H1 (cell line): ENCODE data around the gene LPAR3. TPM values are rescaled to one million over a fixed set of nuclear protein-coding genes. Genes with fewer than 3 reads are reported as not detected.

Experiments used
- CTCF ChIA-PET: fragments of 300-600 bp; sonication (Branson Sonifier 250); formaldehyde crosslinking; loops from one replicate; lab custom pipeline; 2021; ENCODE audit not compliant: partially characterized antibody; lab: Charles Lee
- POLR2A ChIA-PET: fragments of 300-600 bp; sonication (Branson Sonifier 250); formaldehyde crosslinking; loops from one replicate; lab custom pipeline; 2021; ENCODE audit warnings: inconsistent platforms; ENCODE audit not compliant: partially characterized antibody; lab: Charles Lee
- DNase-seq, 2 experiments: peaks; one replicate each; pipeline versions ENCODE4 v3.0.0 to v3.0.0-alpha.2; 2010 to 2022; ENCODE audit warnings: low spot score in 2 of 2, low read depth in 1 of 2, mixed read lengths in 1 of 2
- FAIRE-seq: peaks from 2 replicates; lab custom pipeline; 2011; peaks lifted over from hg19 to GRCh38; lab: Jason Lieb, UNC
- H2AFZ ChIP-seq: 2 replicates; pipeline ENCODE4 v1.8.1; 2012; ENCODE audit warnings: low read length, inconsistent platforms
- H2AK5ac ChIP-seq: 2 replicates; pipeline ENCODE4 v1.6.1; 2013; ENCODE audit warnings: low read depth, low read length
- H2BK120ac ChIP-seq: replicated peaks from 2 replicates; pipeline ENCODE3; 2013; ENCODE audit warnings: low read depth, low read length, inconsistent platforms
- H2BK12ac ChIP-seq: 2 replicates; pipeline ENCODE4 v1.6.1; 2013; ENCODE audit warnings: low read depth, low read length
- H2BK15ac ChIP-seq: 2 replicates; pipeline ENCODE4 v1.6.1; 2013; ENCODE audit warnings: low read length
- H2BK20ac ChIP-seq: 2 replicates; pipeline ENCODE4 v1.6.1; 2013; ENCODE audit warnings: low read length
- H2BK5ac ChIP-seq: 2 replicates; pipeline ENCODE4 v1.6.1; 2013; ENCODE audit warnings: low read depth, low read length
- H3K14ac ChIP-seq: 2 replicates; pipeline ENCODE4 v1.6.1; 2013; ENCODE audit warnings: inconsistent platforms; ENCODE audit not compliant: insufficient read length
- H3K18ac ChIP-seq: 2 replicates; pipeline ENCODE4 v1.6.1; 2013; ENCODE audit warnings: low read length; ENCODE audit errors: extremely low read depth
- H3K23ac ChIP-seq: 2 replicates; pipeline ENCODE4 v1.6.1; 2013; ENCODE audit warnings: inconsistent platforms; ENCODE audit not compliant: insufficient read length
- H3K23me2 ChIP-seq: 2 replicates; pipeline ENCODE4 v1.6.1; 2013; ENCODE audit warnings: low read depth, low read length
- H3K27ac ChIP-seq: 2 replicates; pipeline ENCODE4 v1.6.1; 2011; ENCODE audit warnings: low read depth, low read length, inconsistent platforms
- H3K27me3 ChIP-seq, 4 experiments: replicated peaks in 1 of 4; 1 replicate in 1 of 4; 2 replicates in 3 of 4; pipeline versions ENCODE4 v1.6.1 to v1.8.1; 2011 to 2013; ENCODE audit warnings: low read length in 3 of 4, mild to moderate bottlenecking in 3 of 4, inconsistent platforms in 2 of 4, mixed read lengths in 2 of 4, moderate library complexity in 1 of 4; ENCODE audit not compliant: control insufficient read depth in 3 of 4, insufficient read depth in 3 of 4; ENCODE audit errors: extremely low read depth in 1 of 4
- H3K36me3 ChIP-seq, 4 experiments: 2 replicates each; pipeline versions ENCODE4 v1.6.1 to v1.8.1; 2011 to 2013; ENCODE audit warnings: mild to moderate bottlenecking in 4 of 4, low read length in 3 of 4, moderate library complexity in 2 of 4, control low read depth in 1 of 4, inconsistent platforms in 1 of 4; ENCODE audit not compliant: insufficient read depth in 4 of 4, control insufficient read depth in 2 of 4
- H3K4ac ChIP-seq: replicated peaks from 2 replicates; pipeline ENCODE3; 2013; ENCODE audit warnings: low read length, low read depth, mixed read lengths, inconsistent platforms; ENCODE audit not compliant: insufficient read length
- H3K4me1 ChIP-seq, 4 experiments: replicated peaks in 1 of 4; 1 replicate in 1 of 4; 2 replicates in 3 of 4; pipeline versions ENCODE4 v1.6.1 to v1.8.1; 2011 to 2013; ENCODE audit warnings: low read length in 3 of 4, inconsistent platforms in 2 of 4, mixed read lengths in 1 of 4; ENCODE audit not compliant: insufficient read depth in 4 of 4, control insufficient read depth in 3 of 4
- H3K4me2 ChIP-seq, 2 experiments: 2 replicates each; pipeline versions ENCODE4 v1.6.1 to v1.8.1; 2011 to 2013; ENCODE audit warnings: low read depth in 2 of 2, low read length in 2 of 2, control low read depth in 1 of 2, inconsistent platforms in 1 of 2, mild to moderate bottlenecking in 1 of 2; ENCODE audit not compliant: insufficient read depth in 1 of 2
- H3K4me3 ChIP-seq, 4 experiments: fragments of 200-600, 300-600 bp in 1 of 4; sonication (generic), shearing (Covaris generic), sonication (Bioruptor Twin) in 1 of 4; 2 replicates each; pipeline versions ENCODE4 v1.5.1 to v1.8.1; 2011 to 2016; ENCODE audit warnings: low read length in 4 of 4, low read depth in 3 of 4, control low read depth in 2 of 4, inconsistent platforms in 2 of 4, mild to moderate bottlenecking in 2 of 4, mixed read lengths in 1 of 4, moderate library complexity in 1 of 4; ENCODE audit not compliant: insufficient read depth in 2 of 4; ENCODE audit errors: extremely low read depth in 1 of 4
- H3K56ac ChIP-seq: replicated peaks from 2 replicates; pipeline ENCODE3; 2013; ENCODE audit warnings: low read depth, mild to moderate bottlenecking, mixed read lengths, low read length, inconsistent platforms; ENCODE audit not compliant: insufficient read length
- H3K79me1 ChIP-seq: 2 replicates; pipeline ENCODE4 v1.6.1; 2013; ENCODE audit warnings: low read depth, low read length, control low read depth
- H3K79me2 ChIP-seq, 2 experiments: 2 replicates each; pipeline versions ENCODE4 v1.6.1 to v1.8.1; 2012 to 2013; ENCODE audit warnings: low read length in 2 of 2, mild to moderate bottlenecking in 2 of 2, inconsistent platforms in 1 of 2; ENCODE audit not compliant: insufficient read depth in 2 of 2, control insufficient read depth in 1 of 2
- H3K9ac ChIP-seq, 4 experiments: replicated peaks in 1 of 4; 1 replicate in 1 of 4; 2 replicates in 3 of 4; pipeline versions ENCODE4 v1.6.1 to v1.8.1; 2011 to 2013; ENCODE audit warnings: low read depth in 3 of 4, low read length in 3 of 4, control low read depth in 2 of 4, mild to moderate bottlenecking in 2 of 4, moderate library complexity in 2 of 4, inconsistent platforms in 1 of 4; ENCODE audit errors: extremely low read depth in 1 of 4
- H3K9me3 ChIP-seq, 2 experiments: 2 replicates each; pipeline versions ENCODE4 v1.6.1 to v1.8.1; 2012 to 2013; ENCODE audit warnings: mild to moderate bottlenecking in 2 of 2, moderate library complexity in 2 of 2, control low read depth in 1 of 2, inconsistent platforms in 1 of 2, low read depth in 1 of 2, low read length in 1 of 2, mixed read lengths in 1 of 2; ENCODE audit not compliant: insufficient read depth in 2 of 2
- H4K20me1 ChIP-seq, 2 experiments: replicated peaks in 1 of 2; 2 replicates each; pipeline versions ENCODE3 to v1.8.1; 2011 to 2013; ENCODE audit warnings: inconsistent platforms in 2 of 2, low read length in 2 of 2, mild to moderate bottlenecking in 1 of 2; ENCODE audit not compliant: insufficient read depth in 2 of 2, control insufficient read depth in 1 of 2
- H4K5ac ChIP-seq: 2 replicates; pipeline ENCODE4 v1.6.1; 2013; ENCODE audit warnings: low read length, low read depth, mixed read lengths, inconsistent platforms; ENCODE audit not compliant: insufficient read length
- H4K8ac ChIP-seq: 2 replicates; pipeline ENCODE4 v1.8.0; 2013; ENCODE audit warnings: mild to moderate bottlenecking, moderate library complexity, low read length, inconsistent platforms; ENCODE audit not compliant: insufficient read depth; ENCODE audit errors: extremely low read depth
- H4K91ac ChIP-seq: replicated peaks from 2 replicates; pipeline ENCODE3; 2013; ENCODE audit warnings: low read length, mixed read lengths, inconsistent platforms; ENCODE audit not compliant: insufficient read length
- JUN ChIP-seq: IDR thresholded peaks from 2 replicates; pipeline ENCODE4 v1.6.1; 2011; ENCODE audit warnings: low read depth, mild to moderate bottlenecking, improper control_type of control experiment, low read length
- JUND ChIP-seq: IDR thresholded peaks from 2 replicates; pipeline ENCODE4 v1.6.1; 2011; ENCODE audit warnings: mild to moderate bottlenecking, improper control_type of control experiment, low read length
- POLR2AphosphoS5 ChIP-seq: IDR thresholded peaks from 2 replicates; pipeline ENCODE4 v1.6.1; 2011; ENCODE audit warnings: low read depth, low read length
- SAP30 ChIP-seq: fragments of 300-600 bp; sonication (generic); IDR thresholded peaks from 2 replicates; pipeline ENCODE4 v1.7.1; 2012; ENCODE audit warnings: low read length, moderate library complexity, mild to moderate bottlenecking, inconsistent platforms; ENCODE audit not compliant: insufficient read depth, insufficient replicate concordance
- SIX5 ChIP-seq: IDR thresholded peaks from 2 replicates; pipeline ENCODE4 v1.6.1; 2011; ENCODE audit warnings: mild to moderate bottlenecking, low read depth, low read length
- TAF1 ChIP-seq: IDR thresholded peaks from 2 replicates; pipeline ENCODE4 v1.6.1; 2011; ENCODE audit warnings: mild to moderate bottlenecking, low read depth, low read length
- TEAD4 ChIP-seq: IDR thresholded peaks from 2 replicates; pipeline ENCODE4 v1.6.1; 2012; ENCODE audit warnings: low read depth, low read length, inconsistent platforms, mixed read lengths
- ZNF274 ChIP-seq: IDR thresholded peaks from 2 replicates; pipeline ENCODE4 v1.7.0; 2012; ENCODE audit warnings: low read length, borderline replicate concordance; ENCODE audit errors: extremely low read depth
- WGBS, 2 experiments: shearing (Covaris generic) in 1 of 2; methylation state at CpG; one replicate each; pipeline versions ENCODE4 v1.1.6 to v1.1.7; 2013 to 2015; ENCODE audit warnings: low lambda C conversion rate in 2 of 2, mixed read lengths in 2 of 2, inconsistent platforms in 1 of 2, low coverage in 1 of 2, missing lambda C conversion rate in 1 of 2; ENCODE audit not compliant: insufficient replicate concordance in 2 of 2, insufficient coverage in 1 of 2, insufficient read length in 1 of 2; ENCODE audit errors: extremely low coverage in 1 of 2, missing lambda C conversion rate in 1 of 2; 5-methylcytosine and 5-hydroxymethylcytosine counted together
- polyA plus RNA-seq, 7 experiments: library from polyadenylated mRNA; depleted of rRNA in 3 of 7; stranded (reverse) in 5 of 7; unstranded in 2 of 7; fragments of >200 nt in 5 of 7; fragments of 200-250 nt in 2 of 7; gene quantifications; 1 replicate in 5 of 7; 2 replicates in 1 of 7; 4 replicates in 1 of 7; pipeline versions ENCODE4 v1.2.1 to v1.2.3, GENCODE V29; 2011 to 2013; ENCODE audit warnings: missing spikeins in 2 of 7, mixed read lengths in 2 of 7
- total RNA-seq: library from RNA; stranded (reverse); fragmentation: NEBNext Ultra II Directional; extraction: Animal tissue kit (Norgen Biotek cat#: 25700); gene quantifications from 2 replicates; pipeline ENCODE4 v1.2.1, GENCODE V29; 2021

LPAR3 gene
- total and polyA plus RNA-seq, 2 of the 8 experiments (the other 6 are each of a cell fraction or from before 2014, with no cell fraction given) = 17.1 to 25.4 TPM

DNA sequence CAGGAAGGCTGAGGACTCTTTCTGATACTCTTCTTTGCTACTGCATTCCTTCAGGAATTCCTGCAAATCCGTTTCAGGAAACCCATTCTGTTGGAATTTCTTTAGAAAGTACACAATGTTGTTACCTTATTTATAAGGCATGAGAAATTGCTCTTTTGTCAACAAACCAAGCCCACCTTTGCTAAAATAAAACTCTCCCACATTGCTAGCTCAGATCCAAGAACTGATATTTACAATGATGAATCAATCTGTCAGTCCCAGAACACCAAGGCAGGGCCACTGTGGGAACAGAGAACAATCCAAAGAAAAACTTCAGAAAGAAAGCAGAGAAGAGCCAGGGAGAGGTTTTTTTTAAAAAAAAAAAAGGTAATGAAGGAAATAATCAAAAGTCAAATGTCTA lies 36.6 kb upstream of the LPAR3 start:
- Histone ChIP-seq H3K9me3 (no peaks in the 10 kb centered on the region), H3K36me3 (no peaks in the 10 kb centered on the region; a peak in 1 of 8 replicates), H4K91ac (no peak overlapping the region), H3K79me1 (no peaks in the 10 kb centered on the region), H2AFZ (no peak overlapping the region), H2AK5ac (no peak overlapping the region), H4K5ac (no peak overlapping the region), H3K27me3 (no peaks in the 10 kb centered on the region), H3K79me2 (no peaks in the 10 kb centered on the region), H3K4me2 (no peak overlapping the region), H2BK15ac (no peak overlapping the region), H4K20me1 (no peaks in the 10 kb centered on the region), H3K56ac (no peak overlapping the region), H3K14ac (no peak overlapping the region), H2BK20ac (no peak overlapping the region), H3K4me3 (no peak overlapping the region), H3K23ac (no peak overlapping the region), H3K4ac (no peak overlapping the region), H3K27ac (no peak overlapping the region), H3K4me1 (peaks cover 0 to 3% (median 0%) of the 10 kb centered on the region in 4 experiments; a peak in 1 of 7 replicates), H3K23me2 (no peaks in the 10 kb centered on the region), H2BK120ac (no peak overlapping the region), H2BK12ac (no peak overlapping the region), H3K9ac (no peak overlapping the region), H4K8ac (no peak overlapping the region), H2BK5ac (no peak overlapping the region), H3K18ac (no peak overlapping the region)
- WGBS, 2 experiments = 41% methylated on average over 1 of the region's 1 CpG; no CpG with 5 or more reads in 1 of the 2 experiments
- ChIA-PET POLR2A (no interaction called here), CTCF (interaction anchor here (1.1 to 5.3 kb wide), 4 partner anchors 8 to 158 kb away, joined by 3 to 33 read pairs (median 4); no protein-coding TSS in a partner anchor)
- FAIRE-seq = no peak
- TF ChIP-seq JUN (no peak), JUND (no peak), TEAD4 (0 out of 2 replicates have a peak, but pooled peaks have one; percentile 27), SIX5 (no peak), POLR2AphosphoS5 (no peak), ZNF274 (no peak), SAP30 (no peak), TAF1 (no peak)
- no peak for DNase-seq
